ENCODE data around the gene PTPN11.
"Not testable (repeated sequence)": the region's sequence is repeated elsewhere in the genome, so short reads cannot be mapped to it uniquely, and the experiment has no call there.

PTPN11 gene

DNA sequence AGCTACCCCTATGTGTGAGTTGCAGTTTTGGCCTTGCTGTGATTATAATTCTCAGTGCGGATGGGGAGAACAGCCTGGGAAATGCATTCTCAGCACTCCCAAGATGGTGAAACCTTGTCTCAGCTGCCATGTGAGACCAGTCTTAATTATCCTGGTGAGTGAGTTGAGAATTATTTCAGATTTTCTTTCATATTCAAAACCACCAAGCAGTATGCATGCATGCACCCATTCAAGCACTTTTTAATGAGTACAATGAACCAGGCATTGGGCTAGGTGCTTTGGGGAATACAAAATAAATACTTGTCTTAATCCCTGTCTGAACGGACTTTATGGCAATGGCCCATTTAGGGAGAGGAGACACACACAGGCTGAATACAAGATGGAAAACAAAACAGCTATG lies 94.7 kb downstream of the PTPN11 start:
- DNase-seq (ENCODE audit: low read depth in 2 of 3, low spot score in 2 of 3) = no peak

DNA sequence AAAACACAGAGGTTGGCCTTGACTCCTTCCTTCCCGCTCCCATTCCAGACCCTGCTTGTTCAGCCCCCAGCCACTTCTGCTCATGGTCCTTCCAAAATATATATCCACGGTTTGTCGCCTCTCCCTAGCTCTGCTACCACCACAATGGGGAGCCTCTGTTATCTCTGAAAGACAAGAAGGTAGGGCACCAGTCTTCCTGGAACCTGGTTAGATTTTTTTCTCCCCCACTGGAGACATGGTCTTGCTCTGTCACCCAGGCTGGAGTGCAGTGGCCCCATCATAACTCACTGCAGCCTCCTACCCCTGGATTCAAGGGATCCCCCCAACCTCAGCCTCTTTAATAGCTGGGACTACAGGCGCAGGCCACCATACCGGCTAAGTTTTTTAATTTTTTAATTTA lies 95.7 kb downstream of the PTPN11 start:
- no peak for DNase-seq (ENCODE audit: low read depth in 2 of 3, low spot score in 2 of 3)

DNA sequence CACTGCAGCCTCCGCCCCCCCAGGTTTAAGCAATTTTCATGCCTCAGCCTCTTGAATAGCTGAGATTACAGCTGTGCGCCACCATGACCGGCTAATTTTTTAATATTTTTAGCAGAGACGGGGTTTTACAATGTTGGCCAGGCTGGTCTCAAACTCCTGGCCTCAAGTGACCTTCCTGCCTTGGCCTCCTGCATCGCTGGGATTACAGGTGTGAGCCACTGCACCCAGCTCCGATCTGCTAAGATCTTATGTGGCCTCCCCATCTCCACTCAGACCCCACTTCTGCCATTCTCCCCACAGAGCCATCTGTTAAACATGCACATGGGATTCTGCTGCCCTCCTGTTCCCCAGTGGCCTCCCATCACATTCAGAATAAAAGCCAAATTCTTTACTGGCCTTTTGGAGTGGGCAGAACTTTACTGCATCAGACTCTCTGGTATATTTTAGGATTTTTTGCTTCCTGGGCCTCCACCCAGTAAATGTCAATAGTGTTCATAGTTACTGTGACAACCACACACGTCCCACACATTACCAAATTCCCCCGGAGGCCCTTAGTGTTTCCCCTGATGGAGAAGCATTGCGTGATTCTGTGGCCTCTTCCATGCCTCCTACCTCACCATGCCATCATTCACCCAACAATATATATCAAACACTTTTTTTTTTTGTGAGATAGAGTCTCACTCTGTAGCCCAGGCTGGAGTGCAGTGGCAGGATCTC lies 96.3 kb downstream of the PTPN11 start:
- DNase-seq (ENCODE audit: low read depth in 2 of 3, low spot score in 2 of 3) = no peak

DNA sequence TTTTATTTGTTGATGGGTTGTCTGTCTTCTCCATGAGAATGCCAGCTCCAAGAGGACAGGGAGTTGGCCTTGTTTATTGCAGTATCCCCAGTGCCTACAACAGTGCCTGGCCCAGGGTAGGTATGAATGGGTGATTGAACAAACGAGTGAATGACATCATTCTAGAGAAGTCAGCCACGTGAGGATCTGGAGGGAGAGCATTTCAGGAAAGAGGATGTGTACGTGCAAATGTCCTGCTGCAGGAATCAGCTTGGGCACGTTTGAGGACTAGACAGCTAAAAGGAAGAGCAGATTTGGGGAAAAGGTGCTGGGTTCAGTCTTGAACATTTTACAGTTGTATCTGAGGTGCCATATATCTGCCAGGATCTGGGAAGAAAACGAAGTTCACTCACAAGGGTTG lies 97.1 kb downstream of the PTPN11 start:
- DNase-seq (ENCODE audit: low read depth in 2 of 3, low spot score in 2 of 3) = no peak

DNA sequence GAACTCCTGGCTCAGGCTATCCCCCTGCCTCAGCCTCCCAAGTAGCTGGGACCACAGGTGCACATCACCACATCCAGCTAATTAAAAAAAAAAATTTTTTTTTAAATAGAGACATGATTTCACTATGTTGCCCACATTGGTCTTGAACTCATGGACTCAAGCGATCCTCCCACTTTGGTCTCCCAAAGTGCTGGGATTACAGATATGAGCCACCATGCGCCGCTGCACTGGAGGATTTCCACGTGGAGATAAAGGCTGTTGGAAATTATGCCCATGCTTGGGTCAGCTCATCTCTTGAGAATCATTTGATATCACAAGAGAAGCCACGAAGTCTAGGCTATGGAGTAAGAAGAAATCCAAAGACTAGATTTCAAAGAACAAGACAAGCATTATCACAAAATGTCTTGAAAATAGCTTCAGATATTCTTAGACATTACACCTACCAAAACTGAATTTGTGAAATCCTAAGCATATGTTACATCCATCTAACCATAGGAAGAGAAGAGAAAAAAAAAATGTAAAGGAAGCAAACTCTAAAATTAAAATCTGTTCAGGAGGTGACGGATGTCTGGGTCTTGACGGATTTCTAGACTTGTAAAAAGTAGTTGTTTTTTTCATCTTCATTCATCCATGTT lies 99.1 kb downstream of the PTPN11 start:
- DNase-seq (ENCODE audit: low read depth in 2 of 3, low spot score in 2 of 3) = no peak

DNA sequence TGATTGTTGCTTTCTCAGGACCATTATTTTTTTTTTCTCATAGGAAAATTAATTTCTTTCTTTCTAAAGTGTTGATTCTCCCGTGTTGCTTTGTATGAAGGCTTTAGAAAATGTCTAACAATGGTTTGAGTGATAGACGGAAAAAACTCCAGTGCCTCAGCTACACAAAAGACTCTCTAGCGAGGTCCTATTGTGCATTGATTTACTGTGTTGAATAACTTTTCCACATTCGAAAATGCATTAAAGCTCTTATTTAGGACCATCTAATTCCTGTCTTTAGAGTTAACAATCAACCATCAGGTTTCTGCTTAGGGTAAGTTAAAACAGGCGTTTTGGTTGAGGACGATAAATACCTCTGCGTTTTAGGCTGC lies 99.6 kb downstream of the PTPN11 start:
- no peak for DNase-seq (ENCODE audit: low read depth in 2 of 3, low spot score in 2 of 3)

DNA sequence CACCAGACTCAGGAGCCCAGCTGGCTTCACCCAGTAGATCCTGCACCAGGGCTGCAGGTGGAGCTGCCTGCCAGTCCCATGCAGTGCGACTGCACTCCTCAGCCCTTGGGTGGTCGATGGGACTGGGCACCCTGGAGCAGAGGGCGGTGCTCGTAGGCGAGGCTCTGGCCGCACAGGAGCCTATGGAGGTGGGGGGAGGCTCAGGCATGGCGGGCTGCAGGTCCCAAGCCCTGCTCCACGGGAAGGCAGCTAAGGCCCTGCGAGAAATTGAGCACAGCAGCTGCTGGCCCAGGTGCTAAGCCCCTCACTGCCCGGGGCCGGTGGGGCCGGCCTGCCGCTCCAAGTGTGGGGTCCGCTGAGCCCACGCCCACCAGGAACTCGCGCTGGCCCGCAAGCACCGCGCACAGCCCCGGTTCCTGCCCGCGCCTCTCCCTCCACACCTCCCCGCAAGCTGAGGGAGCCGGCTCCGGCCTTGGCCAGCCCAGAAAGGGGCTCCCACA lies 101.1 kb downstream of the PTPN11 start:
- not testable (repeated sequence) for DNase-seq (ENCODE audit: low read depth in 2 of 3, low spot score in 2 of 3)

DNA sequence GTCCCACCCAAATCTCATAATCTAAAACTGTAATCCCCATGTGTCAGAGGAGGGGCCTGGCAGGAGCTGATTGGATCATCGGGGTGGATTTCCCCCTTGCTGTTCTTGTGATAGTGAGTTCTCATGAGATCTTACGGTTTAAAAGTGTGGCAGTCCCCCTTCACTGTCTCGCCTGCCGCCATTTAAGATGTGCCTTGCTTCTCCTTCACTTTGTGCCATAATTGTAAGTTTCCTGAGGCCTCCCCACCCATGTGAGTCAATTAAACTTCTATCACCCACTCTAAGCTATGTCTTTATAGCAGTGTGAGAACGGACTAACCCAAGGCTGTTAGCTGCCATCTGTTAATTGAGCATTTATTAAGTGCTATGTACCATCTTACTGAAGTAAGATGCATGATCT lies 105.1 kb downstream of the PTPN11 start:
- DNase-seq (ENCODE audit: low read depth in 2 of 3, low spot score in 2 of 3) = no peak

DNA sequence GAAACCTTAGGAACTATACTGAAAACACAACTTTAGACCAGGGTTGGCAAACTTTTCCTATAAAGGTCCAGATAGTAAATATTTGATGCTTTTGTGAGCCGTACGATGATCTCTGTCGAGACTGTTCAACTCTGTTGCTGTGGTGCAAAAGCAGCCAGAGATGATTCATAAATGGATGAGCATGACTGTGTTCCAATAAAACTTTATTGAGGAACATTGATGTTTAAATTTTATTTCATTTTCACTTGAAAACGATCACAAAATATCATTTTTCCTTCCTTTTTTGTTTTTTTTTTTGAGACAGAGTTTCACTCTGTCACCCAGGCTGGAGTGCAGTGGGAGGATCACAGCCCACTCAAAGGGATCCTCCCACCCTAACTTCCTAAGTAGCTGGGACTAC lies 105.5 kb downstream of the PTPN11 start:
- DNase-seq (ENCODE audit: low read depth in 2 of 3, low spot score in 2 of 3) = no peak

DNA sequence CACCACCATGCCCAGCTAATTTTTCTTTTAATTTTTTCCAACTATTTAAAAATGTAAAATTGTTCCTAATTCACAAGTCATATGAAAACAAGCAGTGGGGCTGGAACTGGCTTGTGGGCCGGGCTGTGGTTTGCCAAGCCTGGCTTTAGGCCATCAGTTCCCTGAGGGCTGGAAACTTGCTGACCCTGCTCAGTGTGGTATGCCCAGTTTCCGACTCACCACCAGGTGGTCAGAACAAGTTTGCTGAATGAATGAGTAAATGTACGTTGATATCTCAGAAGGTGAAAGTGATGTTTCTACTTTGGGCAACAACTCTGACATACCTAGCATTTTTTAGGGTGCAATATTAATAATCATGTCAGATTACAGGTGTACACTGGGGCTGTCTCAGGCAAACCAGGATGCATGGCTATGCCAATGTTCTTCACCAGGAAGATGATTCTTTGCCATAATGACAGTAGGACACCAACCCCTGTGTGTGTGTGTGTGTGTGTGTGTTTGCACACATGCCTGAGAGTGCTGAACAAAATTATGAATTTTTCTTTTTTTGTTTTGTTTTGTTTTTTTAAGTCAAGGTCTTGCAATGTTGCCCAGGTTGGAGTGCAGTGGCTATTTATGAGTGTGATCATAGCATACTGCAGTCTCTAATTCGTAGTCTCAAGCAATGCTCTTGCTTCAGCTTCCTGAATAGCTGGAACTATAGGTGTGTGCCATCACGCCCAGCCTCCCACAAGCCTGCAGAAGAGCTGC lies 106.1 kb downstream of the PTPN11 start:
- DNase-seq (ENCODE audit: low read depth in 2 of 3, low spot score in 2 of 3) = no peak

DNA sequence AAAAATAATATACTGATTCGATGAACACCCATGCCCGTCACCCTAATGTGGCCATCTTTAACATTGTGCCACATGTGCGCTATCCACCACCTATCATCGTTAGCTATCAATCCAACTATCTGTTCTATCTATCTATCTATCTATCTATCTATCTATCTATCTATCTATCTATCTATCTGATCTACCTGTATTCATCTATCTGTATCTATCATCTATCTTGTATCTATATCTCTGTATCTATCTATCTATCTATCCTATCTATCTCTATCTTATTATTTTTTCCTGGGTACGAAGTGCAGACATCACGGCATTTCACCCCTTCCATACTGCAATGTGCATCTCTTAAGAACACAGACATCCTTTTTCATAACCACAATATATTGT lies 106.7 kb downstream of the PTPN11 start:
- no peak for DNase-seq (ENCODE audit: low read depth in 2 of 3, low spot score in 2 of 3)

DNA sequence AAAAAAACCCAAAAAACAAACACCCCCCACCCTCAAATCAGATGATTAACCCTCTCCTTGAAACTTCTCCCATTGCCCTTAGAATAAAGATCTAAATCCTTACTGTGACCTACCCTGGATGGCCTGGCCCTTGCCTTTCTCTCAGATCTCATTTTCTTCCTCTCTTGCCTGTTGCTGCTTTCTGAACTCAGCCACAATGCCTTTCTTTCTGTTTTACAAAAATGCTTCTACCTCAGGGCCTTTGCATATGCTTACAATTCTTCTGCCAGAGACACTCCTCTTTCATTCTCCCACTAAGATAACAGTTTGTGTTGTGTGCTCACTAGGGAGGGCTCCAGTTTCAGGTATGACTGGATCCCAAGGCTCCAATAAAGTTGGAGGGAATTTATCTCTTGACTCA lies 108.3 kb downstream of the PTPN11 start:
- DNase-seq (ENCODE audit: low read depth in 2 of 3, low spot score in 2 of 3) = no peak

DNA sequence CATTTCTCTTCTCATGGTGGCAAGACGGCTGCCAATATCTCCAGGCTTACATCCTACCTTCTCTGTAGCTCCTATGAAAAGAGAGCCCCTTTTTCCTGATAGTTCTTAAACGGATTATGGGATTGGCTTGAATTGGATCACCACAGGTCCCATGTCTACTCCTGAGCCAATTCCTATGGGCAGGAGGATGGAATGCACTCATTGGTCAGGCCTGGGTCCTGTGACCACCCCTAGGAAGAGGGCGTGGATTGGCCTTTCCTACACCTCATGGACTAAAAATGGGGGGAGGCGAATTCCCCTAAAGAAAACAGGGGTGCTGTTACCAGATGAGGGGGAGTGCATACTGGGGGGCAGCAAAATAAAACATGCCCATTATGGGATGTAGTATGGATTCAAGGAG lies 108.8 kb downstream of the PTPN11 start:
- DNase-seq (ENCODE audit: low read depth in 2 of 3, low spot score in 2 of 3) = no peak

DNA sequence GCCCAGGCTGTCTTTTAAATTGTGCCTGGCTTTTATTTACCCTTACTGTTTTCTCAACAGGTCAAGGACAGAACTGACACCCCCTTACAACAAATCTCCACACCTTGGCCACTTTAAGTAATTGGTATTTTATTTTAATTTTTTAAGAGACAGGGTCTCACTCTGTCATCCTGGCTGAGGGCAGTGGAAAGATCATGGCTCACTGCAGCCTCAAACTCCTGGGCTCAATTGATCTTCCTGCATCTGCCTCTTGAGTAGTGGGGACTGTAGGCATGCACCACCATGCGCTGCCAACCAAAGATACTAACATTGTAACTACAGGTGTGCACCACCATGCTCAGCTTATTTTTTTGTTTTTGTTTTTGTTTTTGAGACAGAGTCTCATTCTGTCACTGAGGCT lies 109.8 kb downstream of the PTPN11 start:
- no peak for DNase-seq (ENCODE audit: low read depth in 2 of 3, low spot score in 2 of 3)

DNA sequence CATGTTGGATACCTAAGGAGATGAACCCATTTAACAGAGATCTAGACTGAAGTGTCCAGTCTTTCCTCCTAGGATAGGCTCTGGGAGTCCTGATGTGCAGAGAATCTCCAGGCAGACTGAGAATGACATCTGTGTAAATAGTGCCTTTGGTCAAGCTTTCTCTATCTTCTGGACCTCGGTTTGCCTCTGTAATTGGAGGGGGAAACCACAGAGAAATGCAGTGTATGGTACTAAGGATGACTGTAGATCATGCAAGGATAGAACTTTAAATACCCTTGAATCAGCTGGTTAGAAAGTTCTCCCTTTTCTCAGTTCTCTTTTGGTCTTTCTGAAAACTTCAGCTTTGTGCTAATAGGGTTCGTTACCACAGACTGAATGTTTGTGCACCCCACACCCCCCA lies 112.2 kb downstream of the PTPN11 start:
- DNase-seq (ENCODE audit: low read depth in 2 of 3, low spot score in 2 of 3) = no peak

DNA sequence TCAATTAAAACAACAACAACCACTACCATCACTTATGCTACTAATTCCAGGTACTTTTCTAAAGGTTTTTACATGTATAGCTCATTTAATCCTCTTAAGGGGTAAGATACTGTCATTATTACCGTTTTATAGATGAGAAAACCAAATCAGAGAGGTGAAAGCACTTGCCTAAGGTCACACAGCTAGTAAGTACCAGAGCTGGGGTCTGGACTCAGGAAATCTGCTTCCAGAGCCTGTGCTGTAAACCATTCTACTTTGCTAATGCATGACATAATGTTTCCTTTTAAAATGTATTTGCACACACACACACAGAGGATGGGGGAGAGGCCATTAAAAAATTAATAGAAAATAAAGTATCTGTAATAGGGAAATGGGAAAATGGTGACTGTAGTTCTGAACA lies 113.4 kb downstream of the PTPN11 start:
- no peak for DNase-seq (ENCODE audit: low read depth in 2 of 3, low spot score in 2 of 3)

DNA sequence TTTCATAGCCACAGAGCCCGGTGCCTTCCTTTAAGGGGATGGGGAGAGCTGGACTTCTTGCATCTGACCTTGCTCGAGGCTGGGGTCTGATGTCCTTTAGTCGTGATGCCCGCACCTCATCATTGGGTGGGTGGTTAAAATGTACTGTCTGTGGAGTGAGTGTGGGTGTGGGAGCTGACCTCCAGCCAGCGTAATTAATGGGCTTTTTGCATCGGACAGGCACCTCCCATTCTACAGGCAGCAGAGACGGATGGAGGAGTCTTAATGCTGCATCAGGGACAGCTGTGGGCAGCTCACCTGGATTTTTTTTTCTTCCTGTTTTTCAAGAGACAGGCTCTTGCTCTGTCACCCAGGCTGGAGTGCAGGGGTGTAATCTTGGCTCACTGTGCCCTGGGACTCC lies 114.8 kb downstream of the PTPN11 start:
- no peak for DNase-seq (ENCODE audit: low read depth in 2 of 3, low spot score in 2 of 3)

DNA sequence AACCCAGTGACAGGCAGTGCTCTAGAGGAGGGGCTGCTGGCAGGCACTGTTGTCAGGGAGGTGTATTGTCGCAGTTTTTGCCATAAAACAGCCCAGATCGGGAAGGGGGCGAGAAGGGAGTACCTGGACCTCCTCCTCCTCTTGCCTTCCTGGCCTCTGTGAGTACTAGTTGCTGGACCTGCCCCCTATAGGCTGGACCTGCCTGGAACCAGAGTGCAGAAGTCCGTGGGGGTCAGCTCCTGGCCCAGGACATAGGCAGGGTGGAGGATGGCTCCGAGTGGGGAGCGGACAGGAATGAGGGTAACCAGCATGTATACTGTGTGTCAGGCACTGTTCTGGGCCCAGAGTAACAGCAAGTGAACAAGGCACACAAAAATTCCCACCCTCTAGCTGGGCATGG lies 116.3 kb downstream of the PTPN11 start:
- no peak for DNase-seq (ENCODE audit: low read depth in 2 of 3, low spot score in 2 of 3)

DNA sequence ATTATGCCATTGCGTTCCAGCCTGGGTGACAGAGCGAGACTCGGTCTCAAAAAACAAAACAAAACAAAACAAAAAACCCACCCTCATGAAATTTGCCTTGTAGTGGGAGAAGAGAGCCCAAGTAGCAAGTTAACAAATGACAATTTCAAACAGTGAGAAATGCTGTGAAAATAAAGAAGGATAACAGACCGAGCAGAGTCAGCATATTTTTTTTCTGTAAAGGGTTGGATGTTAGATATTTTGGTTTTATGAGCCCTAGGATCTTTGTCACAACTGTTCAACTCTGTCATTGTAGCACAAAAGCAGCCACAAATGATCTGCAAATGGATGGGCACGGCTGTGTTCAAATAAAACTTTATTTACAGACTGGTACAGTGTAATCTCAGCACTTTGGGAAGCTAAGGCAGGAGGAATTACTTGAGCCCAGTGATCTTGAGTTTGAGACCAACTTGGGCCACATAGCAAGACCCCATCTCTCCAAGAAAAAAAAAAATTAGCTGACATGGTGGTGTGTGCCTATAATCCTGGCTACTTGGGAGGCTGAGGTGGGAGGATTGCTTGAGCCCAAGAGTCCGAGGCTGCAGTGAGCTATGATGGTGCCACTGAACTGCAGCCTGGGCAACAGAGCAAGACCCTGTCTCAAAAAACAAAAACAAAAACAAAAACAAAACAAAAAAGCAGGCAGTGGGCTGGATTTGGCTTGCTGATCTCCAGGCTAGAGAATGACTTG lies 117.1 kb downstream of the PTPN11 start:
- DNase-seq (ENCODE audit: low read depth in 2 of 3, low spot score in 2 of 3) = no peak

DNA sequence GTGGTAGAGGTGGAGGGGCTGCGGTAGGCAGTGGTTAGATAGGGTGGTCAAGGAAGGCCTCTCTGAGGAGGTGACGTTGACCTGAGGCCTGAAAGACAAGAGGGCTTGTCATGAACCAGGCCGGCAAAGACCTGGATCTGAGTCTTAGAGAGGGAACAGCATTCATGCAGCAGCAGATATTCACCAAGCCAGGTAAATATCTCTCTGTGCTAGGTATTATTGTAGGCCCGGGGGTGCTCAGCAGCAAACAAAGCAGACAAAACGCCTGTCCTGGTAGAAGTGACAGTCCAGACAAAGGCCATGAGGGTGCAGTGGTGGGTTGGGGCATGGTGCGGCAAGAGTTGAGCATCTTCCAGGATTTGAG lies 117.6 kb downstream of the PTPN11 start:
- no peak for DNase-seq (ENCODE audit: low read depth in 2 of 3, low spot score in 2 of 3)

DNA sequence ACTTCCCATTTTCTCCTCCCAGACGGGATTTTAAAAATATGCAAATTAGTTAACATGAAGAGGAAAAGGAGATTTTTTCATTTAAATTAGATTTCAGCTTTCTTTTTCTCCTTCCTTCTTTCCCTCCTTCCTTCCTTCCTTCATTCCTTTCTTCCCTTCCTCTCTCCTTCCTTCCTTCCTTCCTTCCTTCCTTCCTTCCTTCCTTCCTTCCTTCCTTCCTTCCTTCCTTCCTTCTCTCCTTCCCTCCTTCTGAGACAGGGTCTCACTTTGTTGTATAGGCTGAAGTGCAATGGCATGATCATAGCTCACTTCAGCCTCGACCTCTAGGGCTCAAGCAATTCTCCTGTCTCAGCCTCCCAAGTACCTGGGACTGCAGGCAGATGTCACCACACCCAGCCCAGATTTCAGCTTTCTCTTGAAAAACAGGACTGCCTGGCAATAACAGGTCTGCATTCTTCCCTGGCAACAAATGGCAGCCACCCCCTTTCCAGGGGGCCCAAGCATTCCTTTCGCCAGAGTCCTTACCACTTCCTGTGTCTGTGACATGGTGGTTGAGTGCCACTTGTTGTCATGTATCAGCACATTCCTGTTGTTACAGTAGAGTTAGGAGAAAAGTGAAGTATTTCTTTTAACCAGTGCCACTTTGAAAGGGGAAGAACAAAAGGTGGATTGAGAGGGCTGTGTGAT lies 119.1 kb downstream of the PTPN11 start:
- no peak for DNase-seq (ENCODE audit: low read depth in 2 of 3, low spot score in 2 of 3)

Measured in activated CD8-positive, alpha-beta memory T cell treated with anti-CD3 and anti-CD28 coated beads for 48 hours (primary cell).